ENCODE results near the gene POPDC2. TPM values are rescaled to one million over a fixed set of nuclear protein-coding genes. Genes with fewer than 3 reads are reported as not detected.
A peak's percentile ranks its signal among the peaks of the same experiment; 100 is the strongest.

Gene POPDC2
- total RNA-seq, 1 experiment from 2014 or later, result 0.48 TPM

- Mint-ChIP-seq H3K27me3 (ENCODE audit: low read depth) (peaks cover 19% of the 10 kb centered on the region), H3K4me3 (no peak overlapping the region), H3K4me1 (peaks cover 6% of the 10 kb centered on the region; the same call in 1 of the 2 replicates), H3K9me3 (peaks cover 7% of the 10 kb centered on the region; the same call in 1 of the 2 replicates), H3K36me3 (no peaks in the 10 kb centered on the region), H3K27ac (no peak overlapping the region)
- ChIA-PET POLR2A (interaction anchor here (0.6 kb wide), 1 partner anchor 77 kb away, joined by 3 read pairs; no protein-coding TSS in a partner anchor), CTCF (no interaction called here)
- no peak for ATAC-seq
- no peak for DNase-seq (ENCODE audit: low spot score)
- TF ChIP-seq ZNF425 (CRISPR knock-in tag; conservative IDR thresholded peaks at IDR 0.05) (no peak), ESRRA (CRISPR knock-in tag; IDR thresholded peaks at IDR 0.05; ENCODE audit: borderline replicate concordance) (no peak), SOX15 (CRISPR knock-in tag; IDR thresholded peaks at IDR 0.05) (no peak), FOXP1 (CRISPR knock-in tag; IDR thresholded peaks at IDR 0.05; ENCODE audit: borderline replicate concordance) (no peak), ZNF416 (CRISPR knock-in tag; IDR thresholded peaks at IDR 0.05) (no peak), CBFB (CRISPR knock-in tag; IDR thresholded peaks at IDR 0.05; ENCODE audit: low read depth) (no peak), ZNF671 (CRISPR knock-in tag; IDR thresholded peaks at IDR 0.05) (no peak)
- TF ChIP-seq, protein P1, sequence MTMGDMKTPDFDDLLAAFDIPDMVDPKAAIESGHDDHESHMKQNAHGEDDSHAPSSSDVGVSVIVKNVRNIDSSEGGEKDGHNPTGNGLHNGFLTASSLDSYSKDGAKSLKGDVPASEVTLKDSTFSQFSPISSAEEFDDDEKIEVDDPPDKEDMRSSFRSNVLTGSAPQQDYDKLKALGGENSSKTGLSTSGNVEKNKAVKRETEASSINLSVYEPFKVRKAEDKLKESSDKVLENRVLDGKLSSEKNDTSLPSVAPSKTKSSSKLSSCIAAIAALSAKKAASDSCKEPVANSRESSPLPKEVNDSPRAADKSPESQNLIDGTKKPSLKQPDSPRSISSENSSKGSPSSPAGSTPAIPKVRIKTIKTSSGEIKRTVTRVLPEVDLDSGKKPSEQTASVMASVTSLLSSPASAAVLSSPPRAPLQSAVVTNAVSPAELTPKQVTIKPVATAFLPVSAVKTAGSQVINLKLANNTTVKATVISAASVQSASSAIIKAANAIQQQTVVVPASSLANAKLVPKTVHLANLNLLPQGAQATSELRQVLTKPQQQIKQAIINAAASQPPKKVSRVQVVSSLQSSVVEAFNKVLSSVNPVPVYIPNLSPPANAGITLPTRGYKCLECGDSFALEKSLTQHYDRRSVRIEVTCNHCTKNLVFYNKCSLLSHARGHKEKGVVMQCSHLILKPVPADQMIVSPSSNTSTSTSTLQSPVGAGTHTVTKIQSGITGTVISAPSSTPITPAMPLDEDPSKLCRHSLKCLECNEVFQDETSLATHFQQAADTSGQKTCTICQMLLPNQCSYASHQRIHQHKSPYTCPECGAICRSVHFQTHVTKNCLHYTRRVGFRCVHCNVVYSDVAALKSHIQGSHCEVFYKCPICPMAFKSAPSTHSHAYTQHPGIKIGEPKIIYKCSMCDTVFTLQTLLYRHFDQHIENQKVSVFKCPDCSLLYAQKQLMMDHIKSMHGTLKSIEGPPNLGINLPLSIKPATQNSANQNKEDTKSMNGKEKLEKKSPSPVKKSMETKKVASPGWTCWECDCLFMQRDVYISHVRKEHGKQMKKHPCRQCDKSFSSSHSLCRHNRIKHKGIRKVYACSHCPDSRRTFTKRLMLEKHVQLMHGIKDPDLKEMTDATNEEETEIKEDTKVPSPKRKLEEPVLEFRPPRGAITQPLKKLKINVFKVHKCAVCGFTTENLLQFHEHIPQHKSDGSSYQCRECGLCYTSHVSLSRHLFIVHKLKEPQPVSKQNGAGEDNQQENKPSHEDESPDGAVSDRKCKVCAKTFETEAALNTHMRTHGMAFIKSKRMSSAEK (CRISPR knock-in tag; IDR thresholded peaks at IDR 0.05; ENCODE audit: borderline replicate concordance), result no peak
Observed at GRCh38 chr3:119697394-119697793, 37.0 kb upstream of the POPDC2 start.

- DNase-seq (ENCODE audit: low spot score) (no peak), ATAC-seq (peak; percentile 39; the same call in 1 of the 2 replicates)
- no peaks in the 10 kb centered on the region for H3K36me3 Mint-ChIP-seq
Observed at GRCh38 chr3:119695480-119695879, 35.1 kb upstream of the POPDC2 start.

DNA sequence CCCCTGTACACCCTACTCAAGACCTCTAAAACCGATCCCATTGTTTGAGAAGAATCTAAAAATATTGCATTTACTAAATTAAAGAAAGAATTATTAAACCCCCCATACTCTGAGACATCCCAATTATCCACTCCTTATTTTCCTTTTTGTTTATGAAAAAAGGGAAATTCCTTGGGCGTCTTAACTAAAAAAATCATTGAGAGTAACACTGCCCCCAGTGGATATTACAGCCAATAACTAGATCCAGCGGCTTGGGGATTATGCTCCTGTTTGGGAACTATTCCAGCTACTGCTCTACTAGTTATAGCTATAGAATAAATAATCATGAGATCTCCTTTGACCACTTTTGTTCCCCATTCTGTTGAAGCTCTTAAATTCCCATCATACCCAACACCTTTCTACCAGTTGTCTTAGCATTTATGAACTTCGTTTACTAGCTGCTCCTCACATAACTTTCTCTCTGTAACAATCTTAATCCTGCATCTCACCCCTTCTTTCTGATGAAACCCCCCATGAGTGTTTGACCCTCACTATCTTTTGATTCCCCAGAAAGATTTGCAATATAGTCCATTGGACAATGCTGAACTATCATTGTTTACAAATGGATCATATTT lies 29.8 kb upstream of the POPDC2 start:
- Mint-ChIP-seq H3K4me3 (no peak overlapping the region), H3K27ac (no peak overlapping the region), H3K36me3 (peaks cover 13% of the 10 kb centered on the region), H3K9me3 (peaks cover 24% of the 10 kb centered on the region), H3K4me1 (0 out of 2 replicates have a peak, but pooled peaks cover 4% of the 10 kb centered on the region), H3K27me3 (ENCODE audit: low read depth) (peaks cover 14% of the 10 kb centered on the region)
- TF ChIP-seq SMAD3 (CRISPR knock-in tag; IDR thresholded peaks at IDR 0.05; ENCODE audit: borderline replicate concordance), result no peak
- TF ChIP-seq GABPB1 (CRISPR knock-in tag; IDR thresholded peaks at IDR 0.05), result no peak
- TF ChIP-seq, protein P2, sequence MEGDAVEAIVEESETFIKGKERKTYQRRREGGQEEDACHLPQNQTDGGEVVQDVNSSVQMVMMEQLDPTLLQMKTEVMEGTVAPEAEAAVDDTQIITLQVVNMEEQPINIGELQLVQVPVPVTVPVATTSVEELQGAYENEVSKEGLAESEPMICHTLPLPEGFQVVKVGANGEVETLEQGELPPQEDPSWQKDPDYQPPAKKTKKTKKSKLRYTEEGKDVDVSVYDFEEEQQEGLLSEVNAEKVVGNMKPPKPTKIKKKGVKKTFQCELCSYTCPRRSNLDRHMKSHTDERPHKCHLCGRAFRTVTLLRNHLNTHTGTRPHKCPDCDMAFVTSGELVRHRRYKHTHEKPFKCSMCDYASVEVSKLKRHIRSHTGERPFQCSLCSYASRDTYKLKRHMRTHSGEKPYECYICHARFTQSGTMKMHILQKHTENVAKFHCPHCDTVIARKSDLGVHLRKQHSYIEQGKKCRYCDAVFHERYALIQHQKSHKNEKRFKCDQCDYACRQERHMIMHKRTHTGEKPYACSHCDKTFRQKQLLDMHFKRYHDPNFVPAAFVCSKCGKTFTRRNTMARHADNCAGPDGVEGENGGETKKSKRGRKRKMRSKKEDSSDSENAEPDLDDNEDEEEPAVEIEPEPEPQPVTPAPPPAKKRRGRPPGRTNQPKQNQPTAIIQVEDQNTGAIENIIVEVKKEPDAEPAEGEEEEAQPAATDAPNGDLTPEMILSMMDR (IDR thresholded peaks at IDR 0.05), result peak; percentile 45
- DNase-seq (ENCODE audit: low spot score) (no peak), ATAC-seq (peak; percentile 57; the same call in 1 of the 2 replicates)
- ChIA-PET CTCF (interaction anchor here (0.5 to 1.9 kb wide), 13 partner anchors 8 to 192 kb away, joined by 3 to 11 read pairs (median 4); partner anchors contain the start of genes CFAP91 and TIMMDC1), POLR2A (no interaction called here)

More at GRCh38 chr3:119695480-119695879, 35.1 kb upstream of the POPDC2 start:
- no peaks in the 10 kb centered on the region for H3K4me1 Mint-ChIP-seq
- no peak overlapping the region for H3K27ac Mint-ChIP-seq
- H3K27me3 Mint-ChIP-seq (ENCODE audit: low read depth), result peaks cover 30% of the 10 kb centered on the region
- H3K4me3 Mint-ChIP-seq, result no peak overlapping the region
- ChIA-PET POLR2A (no interaction called here), CTCF (interaction anchor here (1.0 to 1.4 kb wide), 2 partner anchors 9 to 95 kb away, joined by 3 to 5 read pairs; no protein-coding TSS in a partner anchor)
- H3K9me3 Mint-ChIP-seq, result 0 out of 2 replicates have a peak, but pooled peaks cover 4% of the 10 kb centered on the region
- TF ChIP-seq JAZF1 (CRISPR knock-in tag; IDR thresholded peaks at IDR 0.05) (no peak), HMGXB4 (CRISPR knock-in tag; IDR thresholded peaks at IDR 0.05) (no peak), RELA (CRISPR knock-in tag; IDR thresholded peaks at IDR 0.05; ENCODE audit: borderline replicate concordance) (no peak), MYBL2 (CRISPR knock-in tag; IDR thresholded peaks at IDR 0.05) (no peak), GABPB1 (CRISPR knock-in tag; IDR thresholded peaks at IDR 0.05) (no peak)
